Measurements from ENCODE around the gene SMAD3. TPM values are rescaled to one million over a fixed set of nuclear protein-coding genes. Genes with fewer than 3 reads are reported as not detected.

The SMAD3 gene
- total and polyA plus RNA-seq, 10 of the 15 experiments (the other 5 are each of a cell fraction or from before 2014, with no cell fraction given): 5.6 to 43.2 (median 16.0) TPM

- TF ChIP-seq EED (IDR thresholded peaks at IDR 0.05; ENCODE audit: low read depth) (peak; percentile 97), IRF4 (IDR thresholded peaks at IDR 0.05; ENCODE audit: low read depth, low read length) (peak; percentile 90), RCOR1 (conservative IDR thresholded peaks at IDR 0.05; ENCODE audit: low read depth, low read length) (peak; percentile 92; the same call in 1 of the 2 replicates), KDM1A (IDR thresholded peaks at IDR 0.05; ENCODE audit: borderline replicate concordance) (no peak), RAD21 (IDR thresholded peaks at IDR 0.05; ENCODE audit: insufficient read depth, low read depth, low read length) (peak; percentile 60), PBX3 (IDR thresholded peaks at IDR 0.05; ENCODE audit: insufficient replicate concordance, low read depth, low read length) (no peak), CHD4 (IDR thresholded peaks at IDR 0.05) (no peak), BMI1 (IDR thresholded peaks at IDR 0.05; ENCODE audit: borderline replicate concordance) (no peak), IKZF2 (IDR thresholded peaks at IDR 0.05) (peak; percentile 89 to 95), STAT1 (conservative IDR thresholded peaks at IDR 0.05) (no peak), ATF3 (IDR thresholded peaks at IDR 0.05; ENCODE audit: borderline replicate concordance, extremely low read depth, low read depth, low read length) (no peak), ZBED1 (IDR thresholded peaks at IDR 0.05; ENCODE audit: borderline replicate concordance) (peak; percentile 98), ETV6 (conservative IDR thresholded peaks at IDR 0.05 in 1 of 2, IDR thresholded peaks at IDR 0.05 in 1 of 2; ENCODE audit: borderline replicate concordance in 1 of 2, low read depth in 1 of 2) (peak in 1 of 2 experiments; percentile 90; a peak in 2 of 4 replicates), BHLHE40 (IDR thresholded peaks at IDR 0.05; ENCODE audit: borderline replicate concordance in 1 of 2, low read depth in 2 of 2, low read length in 1 of 2) (peak; percentile 89 to 92), ZNF592 (IDR thresholded peaks at IDR 0.05) (0 out of 2 replicates have a peak, but pooled peaks have one; percentile 25)
Observed at GRCh38 chr15:67080900-67081431, 15.6 kb downstream of the SMAD3 start (continued).
